Adipocyte (in vitro differentiated cells): Measurements from ENCODE around the gene TSPAN31.
"Not testable (repeated sequence)": the region's sequence is repeated elsewhere in the genome, so short reads cannot be mapped to it uniquely, and the experiment has no call there.

ENCODE experiments used
- DNase-seq: peaks from one replicate; pipeline ENCODE4 v3.0.0-alpha.2; 2015; ENCODE audit warnings: low read depth
- H3K27me3 ChIP-seq: replicated peaks from 2 replicates; pipeline ENCODE4 v1.7.0; 2013; ENCODE audit warnings: mild to moderate bottlenecking, low read length, moderate library complexity; ENCODE audit not compliant: control insufficient read depth, insufficient read depth
- H3K36me3 ChIP-seq: 2 replicates; pipeline ENCODE4 v1.7.0; 2013; ENCODE audit warnings: low read length, mild to moderate bottlenecking, moderate library complexity; ENCODE audit not compliant: control insufficient read depth, insufficient read depth, severe bottlenecking
- H3K4me1 ChIP-seq: 2 replicates; pipeline ENCODE4 v1.7.0; 2013; ENCODE audit warnings: mild to moderate bottlenecking, low read length, moderate library complexity; ENCODE audit not compliant: control insufficient read depth, insufficient read depth
- H3K4me3 ChIP-seq: 2 replicates; pipeline ENCODE4 v1.7.0; 2013; ENCODE audit warnings: mild to moderate bottlenecking, low read length, moderate library complexity
- H3K9ac ChIP-seq: 2 replicates; pipeline ENCODE4 v1.7.0; 2013; ENCODE audit warnings: mild to moderate bottlenecking, low read length, moderate library complexity
- H3K9me3 ChIP-seq: 2 replicates; pipeline ENCODE4 v1.7.0; 2013; ENCODE audit warnings: mild to moderate bottlenecking, low read length, moderate library complexity; ENCODE audit not compliant: control insufficient read depth

Gene TSPAN31

GRCh38 chr12:57716305-57716704 lies 28.5 kb upstream of the TSPAN31 start:
- Histone ChIP-seq H3K4me3 (no peak overlapping the region), H3K9me3 (peaks cover 5% of the 10 kb centered on the region), H3K27me3 (no peaks in the 10 kb centered on the region), H3K4me1 (no peaks in the 10 kb centered on the region), H3K36me3 (peaks cover 65% of the 10 kb centered on the region), H3K9ac (no peak overlapping the region)
- DNase-seq, result no peak

GRCh38 chr12:57717131-57717530 lies 27.7 kb upstream of the TSPAN31 start:
- peaks cover 67% of the 10 kb centered on the region for H3K36me3 ChIP-seq
- no peaks in the 10 kb centered on the region for H3K27me3 ChIP-seq
- H3K4me1 ChIP-seq, result no peaks in the 10 kb centered on the region
- H3K9ac ChIP-seq, result no peak overlapping the region
- no peak for DNase-seq
- peaks cover 1% of the 10 kb centered on the region for H3K9me3 ChIP-seq
- H3K4me3 ChIP-seq, result no peak overlapping the region

GRCh38 chr12:57717846-57718640 lies 26.8 kb upstream of the TSPAN31 start:
- no peaks in the 10 kb centered on the region for H3K27me3 ChIP-seq
- H3K9ac ChIP-seq, result no peak overlapping the region
- no peaks in the 10 kb centered on the region for H3K9me3 ChIP-seq
- H3K36me3 ChIP-seq, result peaks cover 63% of the 10 kb centered on the region
- H3K4me3 ChIP-seq, result no peak overlapping the region
- no peak for DNase-seq
- no peaks in the 10 kb centered on the region for H3K4me1 ChIP-seq

- H3K9me3 ChIP-seq, result no peaks in the 10 kb centered on the region
- H3K4me1 ChIP-seq, result no peaks in the 10 kb centered on the region
- H3K36me3 ChIP-seq, result peaks cover 63% of the 10 kb centered on the region
- no peak overlapping the region for H3K9ac ChIP-seq
- no peaks in the 10 kb centered on the region for H3K27me3 ChIP-seq
- no peak overlapping the region for H3K4me3 ChIP-seq
- DNase-seq, result no peak
Observed at GRCh38 chr12:57718641-57719528, 26.0 kb upstream of the TSPAN31 start.

- Histone ChIP-seq H3K4me1 (no peaks in the 10 kb centered on the region), H3K27me3 (no peaks in the 10 kb centered on the region), H3K36me3 (peaks cover 63% of the 10 kb centered on the region), H3K4me3 (no peak overlapping the region), H3K9me3 (no peaks in the 10 kb centered on the region), H3K9ac (no peak overlapping the region)
- no peak for DNase-seq
Observed at GRCh38 chr12:57719777-57720605, 24.8 kb upstream of the TSPAN31 start.

GRCh38 chr12:57720606-57721595 lies 23.9 kb upstream of the TSPAN31 start:
- no peak for DNase-seq
- Histone ChIP-seq H3K27me3 (no peaks in the 10 kb centered on the region), H3K9me3 (no peaks in the 10 kb centered on the region), H3K36me3 (peaks cover 56% of the 10 kb centered on the region), H3K4me3 (no peak overlapping the region), H3K4me1 (peaks cover 2% of the 10 kb centered on the region), H3K9ac (no peak overlapping the region)

GRCh38 chr12:57721846-57722608 lies 22.8 kb upstream of the TSPAN31 start:
- not testable (repeated sequence) for H3K4me3 ChIP-seq, H3K27me3 ChIP-seq, H3K9me3 ChIP-seq, H3K4me1 ChIP-seq, DNase-seq, H3K9ac ChIP-seq
- peaks cover 45% of the 10 kb centered on the region for H3K36me3 ChIP-seq

- DNase-seq, result no peak
Observed at GRCh38 chr12:57722716-57723629, 21.9 kb upstream of the TSPAN31 start.

GRCh38 chr12:57723630-57723962 lies 21.2 kb upstream of the TSPAN31 start:
- Histone ChIP-seq H3K27me3 (no peaks in the 10 kb centered on the region), H3K4me1 (peaks cover 6% of the 10 kb centered on the region), H3K9me3 (no peaks in the 10 kb centered on the region), H3K4me3 (no peak overlapping the region), H3K36me3 (peaks cover 32% of the 10 kb centered on the region), H3K9ac (no peak overlapping the region)
- no peak for DNase-seq

More at GRCh38 chr12:57722716-57723629, 21.9 kb upstream of the TSPAN31 start:
- peaks cover 6% of the 10 kb centered on the region for H3K4me1 ChIP-seq
- H3K9me3 ChIP-seq, result no peaks in the 10 kb centered on the region
- H3K36me3 ChIP-seq, result peaks cover 38% of the 10 kb centered on the region
- no peak overlapping the region for H3K9ac ChIP-seq
- H3K4me3 ChIP-seq, result no peak overlapping the region
- H3K27me3 ChIP-seq, result no peaks in the 10 kb centered on the region
